HG03378 (cell line): ENCODE data around the gene EFCAB7.
A peak's percentile ranks its signal among the peaks of the same experiment; 100 is the strongest.

Experiments
- ATAC-seq: cut with Tn5 transposase; IDR thresholded peaks from one replicate; pipeline ENCODE4 v1.9.1; 2021; ENCODE audit warnings: mild to moderate bottlenecking, moderate library complexity; ENCODE audit not compliant: unreplicated experiment

EFCAB7 gene, protein sequence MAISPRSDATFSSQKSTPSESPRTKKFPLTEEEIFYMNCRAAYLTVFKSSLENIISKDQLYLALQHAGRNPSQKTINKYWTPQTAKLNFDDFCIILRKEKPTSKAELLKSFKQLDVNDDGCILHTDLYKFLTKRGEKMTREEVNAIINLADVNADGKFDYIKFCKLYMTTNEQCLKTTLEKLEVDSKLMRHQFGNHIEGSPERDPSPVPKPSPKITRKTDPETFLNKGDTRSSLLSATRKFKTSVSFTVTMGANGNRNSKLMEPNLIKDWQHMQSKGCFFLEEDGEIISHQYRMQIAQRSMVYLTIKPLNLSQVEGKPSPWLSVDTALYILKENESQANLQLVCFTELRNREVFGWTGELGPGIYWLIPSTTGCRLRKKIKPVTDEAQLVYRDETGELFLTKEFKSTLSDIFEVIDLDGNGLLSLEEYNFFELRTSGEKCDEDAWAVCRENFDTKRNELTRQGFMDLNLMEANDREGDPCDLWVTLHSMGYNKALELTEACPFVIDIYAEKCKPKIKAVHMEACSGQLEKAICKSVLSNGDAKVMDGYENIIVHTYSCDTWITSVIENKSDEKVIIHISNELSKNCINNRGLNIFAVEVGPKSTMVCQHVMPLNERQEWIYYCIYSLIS

DNA sequence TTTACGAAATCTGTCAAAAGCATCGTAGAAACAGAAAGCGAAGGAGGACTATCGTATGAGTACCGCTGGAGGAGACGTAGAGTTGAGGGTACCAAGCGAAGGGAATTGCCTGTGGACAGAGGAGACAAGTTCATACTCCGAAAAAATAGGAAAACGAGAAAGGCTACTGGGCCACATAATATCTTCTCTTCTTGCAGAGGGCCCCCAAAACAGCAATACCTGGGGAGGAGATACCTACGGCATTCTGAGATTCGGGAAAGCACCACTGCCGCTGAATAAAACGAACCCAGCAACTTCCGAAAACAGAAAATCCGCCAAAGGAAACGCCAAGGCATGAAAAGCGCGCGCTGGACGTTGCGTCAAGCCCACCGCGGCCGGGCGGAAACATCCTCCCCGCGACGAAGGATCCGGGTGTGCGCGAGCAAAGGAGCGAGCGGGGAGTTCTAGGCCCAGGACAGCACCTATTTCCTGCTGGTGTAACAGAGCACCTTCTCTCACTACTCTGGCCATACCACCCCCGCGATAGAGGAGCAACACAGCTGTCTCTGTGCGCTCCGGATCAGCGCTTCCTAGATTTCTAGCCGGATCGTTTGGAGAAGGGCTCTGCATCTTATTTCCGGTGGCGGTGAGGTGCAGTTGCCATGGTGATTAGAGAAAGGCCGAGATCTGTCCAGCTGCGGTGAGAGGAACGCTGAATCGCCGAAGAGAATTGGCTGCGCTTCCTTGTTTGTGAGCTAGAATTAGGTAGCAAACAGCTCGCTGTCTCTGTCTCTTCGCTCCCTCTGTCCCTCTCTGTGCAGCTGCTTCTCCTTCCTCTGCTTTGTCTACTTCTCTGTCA lies at the start of gene EFCAB7, which contains the start of gene ITGB3BP:
Gene EFCAB7 (plus strand): TSS at position 635 of the 838 bp plus-strand sequence. CDS start 2,048 bp downstream, outside the sequence.
Gene ITGB3BP (minus strand): TSS at position 335 of the 838 bp plus-strand sequence. CDS start 92 bp downstream, at position 243.
- ATAC-seq: peak; percentile 88

GRCh38 chr1:63475761-63476160 lies 47.6 kb upstream of the EFCAB7 start:
- no peak for ATAC-seq

DNA sequence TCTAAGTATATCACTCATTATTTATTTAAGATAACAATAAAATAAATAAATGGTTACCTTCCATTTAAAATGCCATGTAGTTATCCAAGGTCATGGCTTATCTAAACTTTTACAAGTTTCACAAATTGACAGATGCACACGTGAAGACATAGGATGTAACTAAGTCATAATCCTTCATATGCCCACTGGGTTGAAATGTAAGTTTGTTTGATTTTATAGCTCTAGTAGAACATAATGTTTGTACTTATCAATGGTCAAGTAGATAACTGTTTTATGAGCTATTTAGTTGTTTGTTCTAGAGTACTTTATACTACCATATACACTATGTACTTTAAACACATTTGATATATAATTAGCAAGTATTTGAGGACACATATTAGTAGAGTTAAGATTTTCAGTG lies 43.3 kb upstream of the EFCAB7 start:
- ATAC-seq: no peak

DNA sequence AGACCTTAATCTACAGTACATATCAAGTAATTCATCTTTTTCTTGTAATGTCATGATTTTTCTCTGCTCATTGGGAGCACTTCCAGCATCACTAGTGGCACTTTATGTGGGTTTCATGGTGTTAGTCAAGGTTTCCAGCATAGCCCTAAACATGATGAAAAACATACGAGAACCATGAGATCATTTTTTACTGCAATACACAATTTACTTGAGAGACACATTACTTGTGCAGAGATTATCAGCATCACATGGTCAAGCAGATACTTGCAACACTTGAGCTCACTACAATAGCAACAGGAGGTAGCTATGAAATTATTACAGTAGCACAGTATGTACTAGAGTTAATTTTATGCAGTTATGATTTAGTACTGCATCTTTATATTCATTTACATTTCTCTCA lies 36.7 kb upstream of the EFCAB7 start:
- no peak for ATAC-seq

DNA sequence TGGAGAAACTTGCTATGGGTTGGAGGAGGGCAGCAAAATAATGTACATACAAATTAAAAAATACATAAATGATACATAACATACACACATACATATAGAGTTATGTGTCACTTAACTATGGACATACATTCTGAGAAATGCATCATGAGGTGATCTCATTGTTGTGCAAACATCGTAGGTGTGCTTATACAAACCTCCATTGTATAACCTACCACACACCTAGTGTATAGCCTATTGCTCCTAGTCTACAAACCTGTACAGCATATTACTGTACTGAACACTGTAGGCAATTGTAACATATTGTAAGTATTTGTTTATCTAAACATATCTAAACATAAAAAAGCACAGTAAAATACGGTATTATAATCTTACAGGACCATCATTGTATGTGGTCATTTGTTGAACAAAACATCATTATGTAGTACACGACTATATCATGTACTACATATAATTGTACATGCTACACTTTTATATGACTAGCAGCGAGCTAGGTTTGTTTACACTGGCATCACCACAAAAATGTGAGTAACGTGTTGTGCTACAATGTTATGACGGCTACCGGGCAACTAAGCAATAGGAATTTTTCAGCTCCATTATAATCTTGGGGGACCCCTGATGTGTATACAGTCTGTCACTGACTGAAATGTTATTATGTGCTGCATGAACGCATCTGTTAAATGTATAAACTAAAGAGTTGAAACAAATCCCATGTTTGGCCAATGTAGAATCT lies 35.8 kb upstream of the EFCAB7 start:
- ATAC-seq: no peak

DNA sequence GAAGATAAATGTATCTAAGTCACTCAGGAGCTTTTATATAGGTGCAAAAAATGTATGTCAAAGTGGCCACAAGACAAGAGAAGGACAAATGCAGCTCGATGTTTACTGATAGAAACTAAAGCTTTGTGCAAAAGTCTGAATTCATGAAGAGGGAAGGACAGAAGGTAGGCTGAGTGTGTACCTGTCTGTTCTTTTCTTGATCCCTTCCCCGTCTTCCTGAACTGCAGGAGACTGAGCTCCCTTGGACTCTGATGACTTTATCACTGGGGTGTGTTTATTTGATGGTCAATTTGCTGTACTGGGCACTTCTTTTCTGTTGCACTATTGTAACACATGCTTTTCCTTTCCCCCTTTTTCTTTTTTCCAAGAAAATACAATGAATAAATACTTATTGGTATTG lies 25.7 kb upstream of the EFCAB7 start:
- no peak for ATAC-seq

DNA sequence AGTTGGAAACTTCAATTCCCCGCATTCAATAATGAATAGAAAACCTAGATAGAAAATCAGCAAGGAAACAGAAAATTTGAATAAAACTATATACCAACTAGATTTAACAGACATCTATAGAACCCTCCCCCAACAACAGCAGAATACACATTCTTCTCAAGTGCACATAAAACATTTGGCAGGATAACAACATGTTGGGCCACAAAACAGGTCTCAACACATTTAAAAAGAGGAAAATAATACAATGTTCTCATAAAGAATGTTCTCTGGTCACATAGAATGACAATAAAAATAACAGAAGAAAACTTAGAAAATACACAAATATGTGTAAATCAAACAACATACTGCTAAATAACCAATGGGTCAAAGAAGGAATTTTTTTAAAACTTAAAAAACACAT lies 25.2 kb upstream of the EFCAB7 start:
- no peak for ATAC-seq

- no peak for ATAC-seq
Observed at GRCh38 chr1:63501256-63501655, 22.1 kb upstream of the EFCAB7 start.

- no peak for ATAC-seq
Observed at GRCh38 chr1:63506782-63507181, 16.5 kb upstream of the EFCAB7 start.

DNA sequence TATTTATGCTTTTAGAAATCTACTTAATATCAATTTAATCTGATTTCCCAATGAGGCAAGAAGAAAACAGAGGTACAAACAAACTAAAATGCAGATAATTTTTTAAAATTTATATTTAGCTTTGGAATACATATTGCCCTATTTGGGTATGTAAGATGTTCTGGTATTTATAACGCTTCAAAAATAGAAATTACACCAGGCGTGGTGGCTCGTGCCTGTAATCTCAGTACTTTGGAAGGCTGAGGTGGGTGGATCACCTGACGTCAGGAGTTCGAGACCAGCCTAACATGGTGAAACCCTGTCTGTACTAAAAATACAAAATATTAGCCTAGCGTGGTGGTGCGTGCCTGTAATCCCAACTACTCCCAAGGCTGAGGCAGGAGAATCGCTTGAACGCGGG lies 13.6 kb upstream of the EFCAB7 start:
- ATAC-seq: no peak

- no peak for ATAC-seq
Observed at GRCh38 chr1:63512584-63512983, 10.7 kb upstream of the EFCAB7 start.

GRCh38 chr1:63516629-63517028 lies 6.7 kb upstream of the EFCAB7 start:
- ATAC-seq: no peak

- peak; percentile 16 for ATAC-seq
Observed at GRCh38 chr1:63523738-63524137, 413 bp downstream of the EFCAB7 start.

DNA sequence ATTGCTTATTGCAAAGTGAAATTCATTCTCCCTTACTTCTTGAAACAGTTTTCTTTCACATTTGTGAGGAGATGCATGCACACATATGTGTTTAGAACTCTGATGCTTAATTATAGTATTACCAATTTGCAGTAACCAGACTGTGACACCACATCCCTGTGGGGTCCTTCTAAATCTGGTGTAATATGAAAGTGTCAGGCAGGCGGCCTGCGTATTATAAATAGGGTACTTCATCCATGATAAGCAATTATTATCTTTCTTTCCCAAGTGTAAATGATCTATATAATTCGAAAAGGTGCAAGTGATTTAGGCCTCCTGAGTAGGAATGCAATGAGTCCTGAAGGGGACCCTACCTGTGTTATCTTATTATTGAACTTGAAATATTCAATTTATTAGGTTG lies 876 bp downstream of the EFCAB7 start:
- ATAC-seq: no peak

GRCh38 chr1:63532727-63533126 lies 9.4 kb downstream of the EFCAB7 start:
- no peak for ATAC-seq

- ATAC-seq: no peak
Observed at GRCh38 chr1:63533931-63534330, 10.6 kb downstream of the EFCAB7 start.

- no peak for ATAC-seq
Observed at GRCh38 chr1:63534406-63534805, 11.1 kb downstream of the EFCAB7 start.

DNA sequence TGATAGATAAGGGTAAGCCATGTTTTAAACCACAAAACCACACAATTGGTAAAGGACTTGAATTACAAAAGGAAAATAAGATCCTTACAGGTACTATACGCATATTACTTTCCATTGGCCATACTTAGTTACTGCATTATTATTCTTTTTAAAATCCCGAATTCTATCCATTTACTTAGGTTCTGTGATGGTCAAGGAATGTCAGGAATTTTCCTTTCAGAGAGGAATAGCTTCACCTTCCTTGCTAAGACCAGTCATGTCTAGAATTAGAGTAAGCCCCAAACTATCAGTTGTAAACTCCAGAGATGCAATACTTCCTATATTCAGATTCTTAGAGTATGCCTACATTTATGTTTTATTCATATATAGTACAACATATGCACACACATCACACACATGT lies 13.7 kb downstream of the EFCAB7 start:
- ATAC-seq: no peak

GRCh38 chr1:63537940-63538339 lies 14.6 kb downstream of the EFCAB7 start:
- no peak for ATAC-seq

DNA sequence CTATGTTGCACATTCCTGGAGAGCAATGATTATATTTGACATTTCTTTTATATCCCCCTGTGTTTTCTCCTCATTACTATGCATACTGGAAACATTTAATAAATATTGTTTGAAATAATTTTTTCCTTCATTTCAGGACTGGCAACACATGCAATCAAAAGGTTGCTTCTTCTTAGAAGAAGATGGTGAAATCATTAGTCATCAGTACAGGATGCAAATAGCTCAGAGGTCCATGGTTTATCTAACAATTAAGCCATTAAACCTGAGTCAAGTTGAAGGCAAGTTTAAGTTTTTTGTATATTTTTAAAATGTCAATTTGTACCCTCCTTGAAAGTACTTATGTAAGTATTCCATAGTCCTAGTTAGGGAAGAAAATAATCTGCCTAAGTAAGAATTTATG lies 22.5 kb downstream of the EFCAB7 start:
- no peak for ATAC-seq
